Hepatocyte (in vitro differentiated cells): ENCODE measurements around the gene POU6F2. TPM values are rescaled to one million over a fixed set of nuclear protein-coding genes. Genes with fewer than 3 reads are reported as not detected.

Experiments
- DNase-seq: peaks from one replicate; pipeline ENCODE4 v3.0.0-alpha.2; 2016; ENCODE audit warnings: low spot score
- H2AFZ ChIP-seq: fragments of 200-600 bp; sonication (generic); 2 replicates; pipeline ENCODE4 v1.6.0; 2016; ENCODE audit warnings: antibody characterized with exemption, mild to moderate bottlenecking
- H3K27ac ChIP-seq: fragments of 200-600 bp; sonication (generic); 2 replicates; pipeline ENCODE4 v1.5.1; 2016; ENCODE audit warnings: mild to moderate bottlenecking
- H3K27me3 ChIP-seq: fragments of 200-600 bp; sonication (generic); 2 replicates; pipeline ENCODE4 v1.6.1; 2016
- H3K36me3 ChIP-seq: fragments of 200-600 bp; sonication (generic); replicated peaks from 2 replicates; pipeline ENCODE4 v1.5.1; 2016; ENCODE audit warnings: low read depth; ENCODE audit not compliant: insufficient read depth
- H3K4me1 ChIP-seq: fragments of 200-600 bp; sonication (generic); 2 replicates; pipeline ENCODE4 v1.5.1; 2016; ENCODE audit warnings: mild to moderate bottlenecking, moderate library complexity; ENCODE audit not compliant: insufficient read depth
- H3K4me2 ChIP-seq: fragments of 200-600 bp; sonication (generic); 2 replicates; pipeline ENCODE4 v1.6.0; 2016
- H3K4me3 ChIP-seq: fragments of 200-600 bp; sonication (generic); 2 replicates; pipeline ENCODE4 v1.5.1; 2016; ENCODE audit warnings: mild to moderate bottlenecking
- H3K79me2 ChIP-seq: fragments of 200-600 bp; sonication (generic); 2 replicates; pipeline ENCODE4 v1.6.0; 2017; ENCODE audit warnings: mild to moderate bottlenecking
- H3K9me2 ChIP-seq: fragments of 200-600 bp; sonication (generic); replicated peaks from 2 replicates; pipeline ENCODE4 v1.6.0; 2017; ENCODE audit warnings: mild to moderate bottlenecking; ENCODE audit not compliant: insufficient read depth
- H3K9me3 ChIP-seq: fragments of 200-600 bp; sonication (generic); 2 replicates; pipeline ENCODE4 v1.5.1; 2016; ENCODE audit warnings: low read depth, mild to moderate bottlenecking
- H4K20me1 ChIP-seq: fragments of 200-600 bp; sonication (generic); 2 replicates; pipeline ENCODE4 v1.6.0; 2016; ENCODE audit warnings: mild to moderate bottlenecking; ENCODE audit not compliant: insufficient read depth, poor library complexity, severe bottlenecking
- EZH2 ChIP-seq: fragments of 200-600 bp; sonication (generic); IDR thresholded peaks from 2 replicates; pipeline ENCODE4 v1.6.1; 2016; ENCODE audit warnings: antibody characterized with exemption, mild to moderate bottlenecking, borderline replicate concordance
- EZH2phosphoT487 ChIP-seq: fragments of 200-600 bp; sonication (generic); IDR thresholded peaks from one replicate; pipeline ENCODE4 v1.6.1; 2018; ENCODE audit warnings: antibody characterized with exemption, mild to moderate bottlenecking, low read depth, moderate library complexity; ENCODE audit not compliant: unreplicated experiment, severe bottlenecking
- WGBS: methylation state at CpG from one replicate; pipeline ENCODE4 v1.1.6; 2016; ENCODE audit warnings: low lambda C conversion rate; ENCODE audit errors: missing lambda C conversion rate; 5-methylcytosine and 5-hydroxymethylcytosine counted together
- polyA plus RNA-seq: library from polyadenylated mRNA; unstranded; fragments of >200 nt; fragmentation: Nextera tagmentation; extraction: Ambion mirVana; gene quantifications from 2 replicates; pipeline ENCODE4 v1.2.1, GENCODE V29; 2016
- total RNA-seq: library from RNA; depleted of rRNA; stranded (reverse); fragments of >200 nt; gene quantifications from 2 replicates; pipeline ENCODE4 v1.2.3, GENCODE V29; 2014
- TF ChIP-seq, protein P1 (sequence below): fragments of 200-600 bp; sonication (generic); IDR thresholded peaks from 2 replicates; pipeline ENCODE4 v1.5.1; 2016; ENCODE audit warnings: antibody characterized with exemption, mild to moderate bottlenecking; ENCODE audit not compliant: poor library complexity

The POU6F2 gene
- total and polyA plus RNA-seq, 2 experiments from 2014 or later: 0.67 to 1.4 TPM

DNA sequence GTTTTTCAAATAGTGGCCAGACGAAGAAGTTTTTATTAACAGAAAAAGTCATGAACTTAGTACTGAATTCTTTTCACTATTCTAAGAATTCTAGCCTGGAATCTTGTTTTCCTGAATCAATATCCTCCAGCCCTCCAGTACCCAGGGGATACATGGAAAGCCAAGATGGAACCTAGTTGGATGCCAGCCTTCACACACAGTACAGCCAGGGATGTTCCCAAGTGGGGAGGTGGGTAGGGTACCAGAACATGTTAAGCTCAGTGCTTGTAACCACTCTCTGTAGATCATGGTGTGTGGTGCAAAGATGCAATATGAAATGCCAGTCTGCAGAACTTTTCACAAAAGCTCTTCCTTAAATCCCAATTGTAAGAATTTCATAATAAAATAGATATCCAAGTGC is 128.0 kb downstream of the POU6F2 start:
- TF ChIP-seq EZH2 (no peak), EZH2phosphoT487 (no peak)
- TF ChIP-seq, protein P1, sequence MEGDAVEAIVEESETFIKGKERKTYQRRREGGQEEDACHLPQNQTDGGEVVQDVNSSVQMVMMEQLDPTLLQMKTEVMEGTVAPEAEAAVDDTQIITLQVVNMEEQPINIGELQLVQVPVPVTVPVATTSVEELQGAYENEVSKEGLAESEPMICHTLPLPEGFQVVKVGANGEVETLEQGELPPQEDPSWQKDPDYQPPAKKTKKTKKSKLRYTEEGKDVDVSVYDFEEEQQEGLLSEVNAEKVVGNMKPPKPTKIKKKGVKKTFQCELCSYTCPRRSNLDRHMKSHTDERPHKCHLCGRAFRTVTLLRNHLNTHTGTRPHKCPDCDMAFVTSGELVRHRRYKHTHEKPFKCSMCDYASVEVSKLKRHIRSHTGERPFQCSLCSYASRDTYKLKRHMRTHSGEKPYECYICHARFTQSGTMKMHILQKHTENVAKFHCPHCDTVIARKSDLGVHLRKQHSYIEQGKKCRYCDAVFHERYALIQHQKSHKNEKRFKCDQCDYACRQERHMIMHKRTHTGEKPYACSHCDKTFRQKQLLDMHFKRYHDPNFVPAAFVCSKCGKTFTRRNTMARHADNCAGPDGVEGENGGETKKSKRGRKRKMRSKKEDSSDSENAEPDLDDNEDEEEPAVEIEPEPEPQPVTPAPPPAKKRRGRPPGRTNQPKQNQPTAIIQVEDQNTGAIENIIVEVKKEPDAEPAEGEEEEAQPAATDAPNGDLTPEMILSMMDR: no peak
- no peak overlapping the region for H3K4me3 ChIP-seq
- H2AFZ ChIP-seq: no peak overlapping the region
- no peaks in the 10 kb centered on the region for H3K36me3 ChIP-seq
- no peak for DNase-seq
- no peaks in the 10 kb centered on the region for H3K9me3 ChIP-seq
- WGBS: 83% methylated on average over 1 of the region's 1 CpG
- H4K20me1 ChIP-seq: no peaks in the 10 kb centered on the region
- H3K79me2 ChIP-seq: no peaks in the 10 kb centered on the region
- no peak overlapping the region for H3K27ac ChIP-seq
- no peaks in the 10 kb centered on the region for H3K4me1 ChIP-seq
- H3K4me2 ChIP-seq: no peak overlapping the region
- no peaks in the 10 kb centered on the region for H3K9me2 ChIP-seq
- no peaks in the 10 kb centered on the region for H3K27me3 ChIP-seq

DNA sequence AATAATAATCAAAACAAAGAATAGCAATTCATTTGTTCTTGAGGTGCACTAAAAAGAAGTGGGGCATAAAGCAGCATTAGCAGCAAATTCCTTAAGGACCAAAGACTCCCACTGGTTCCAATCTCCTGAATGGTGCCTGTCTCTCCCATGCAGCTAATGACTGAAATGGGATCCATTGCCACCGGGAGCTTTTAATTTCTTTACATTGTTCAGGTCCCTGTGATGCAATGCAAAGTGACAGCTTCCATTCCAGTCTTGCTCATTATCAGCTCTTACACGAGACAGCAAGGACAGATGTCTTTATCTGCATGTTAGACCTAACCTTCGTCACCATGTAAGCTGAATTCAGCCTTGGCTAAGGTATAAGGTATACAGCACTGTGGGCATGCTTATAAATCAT is 148.1 kb downstream of the POU6F2 start:
- DNase-seq: no peak
- no peaks in the 10 kb centered on the region for H4K20me1 ChIP-seq
- TF ChIP-seq, protein P1: no peak
- no peak for TF ChIP-seq EZH2phosphoT487
- TF ChIP-seq EZH2: no peak
- H3K27ac ChIP-seq: no peak overlapping the region
- H2AFZ ChIP-seq: no peak overlapping the region
- H3K4me1 ChIP-seq: no peaks in the 10 kb centered on the region
- no peaks in the 10 kb centered on the region for H3K9me2 ChIP-seq
- H3K4me3 ChIP-seq: no peak overlapping the region
- no peaks in the 10 kb centered on the region for H3K79me2 ChIP-seq
- no peaks in the 10 kb centered on the region for H3K36me3 ChIP-seq
- H3K4me2 ChIP-seq: no peak overlapping the region
- no peaks in the 10 kb centered on the region for H3K9me3 ChIP-seq
- H3K27me3 ChIP-seq: no peaks in the 10 kb centered on the region
- WGBS: 72% methylated on average over 3 of the region's 3 CpGs

DNA sequence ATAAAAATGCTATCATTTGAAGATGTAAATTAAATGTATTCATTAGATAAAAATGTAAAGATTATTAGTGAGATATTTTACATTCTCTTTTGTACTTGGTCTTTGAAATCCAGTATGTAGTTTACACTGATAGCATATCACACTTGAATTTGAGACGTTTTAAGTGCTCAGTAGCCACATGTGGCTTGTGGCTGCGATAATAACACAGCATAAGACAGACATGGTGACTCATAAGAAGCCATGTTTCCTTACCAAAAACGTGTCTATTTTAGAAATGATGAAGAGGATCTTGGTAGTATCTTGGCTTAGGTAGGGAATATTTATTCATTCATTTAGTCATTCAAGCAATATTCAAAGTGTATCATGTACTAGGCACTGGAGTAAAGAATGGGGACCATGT is 149.3 kb downstream of the POU6F2 start:
- H3K27ac ChIP-seq: no peak overlapping the region
- no peak overlapping the region for H3K4me2 ChIP-seq
- no peak overlapping the region for H3K4me3 ChIP-seq
- TF ChIP-seq EZH2: no peak
- no peak for TF ChIP-seq EZH2phosphoT487
- TF ChIP-seq, protein P1: no peak
- H3K27me3 ChIP-seq: no peaks in the 10 kb centered on the region
- no peaks in the 10 kb centered on the region for H3K4me1 ChIP-seq
- H3K36me3 ChIP-seq: no peaks in the 10 kb centered on the region
- no peaks in the 10 kb centered on the region for H3K9me3 ChIP-seq
- H2AFZ ChIP-seq: no peak overlapping the region
- H3K9me2 ChIP-seq: no peaks in the 10 kb centered on the region
- no peak for DNase-seq
- H3K79me2 ChIP-seq: no peaks in the 10 kb centered on the region
- no peaks in the 10 kb centered on the region for H4K20me1 ChIP-seq
- WGBS: 72% methylated on average over 3 of the region's 3 CpGs
